GM23338 (cell line): Measurements from ENCODE around the gene MT1B.

Source experiments
- ZNF114 ChIP-seq: fragments of 250-450 bp; sonication (Bioruptor Pico); IDR thresholded peaks from 2 replicates; pipeline ENCODE4 v1.5.0; 2020; ENCODE audit warnings: mild to moderate bottlenecking, moderate library complexity
- TF ChIP-seq, protein P1 (sequence below), 2 experiments: fragments of 200-600 bp in 1 of 2; sonication (generic) in 1 of 2; conservative IDR thresholded peaks; 2 replicates each; pipeline versions ENCODE4 v1.5.1 to v1.6.1; 2016 to 2017; ENCODE audit warnings: antibody characterized with exemption in 2 of 2, low read depth in 2 of 2, mild to moderate bottlenecking in 2 of 2, moderate library complexity in 1 of 2

GRCh38 chr16:56636616-56637413 is 14.9 kb upstream of the MT1B start:
- TF ChIP-seq, protein P1, sequence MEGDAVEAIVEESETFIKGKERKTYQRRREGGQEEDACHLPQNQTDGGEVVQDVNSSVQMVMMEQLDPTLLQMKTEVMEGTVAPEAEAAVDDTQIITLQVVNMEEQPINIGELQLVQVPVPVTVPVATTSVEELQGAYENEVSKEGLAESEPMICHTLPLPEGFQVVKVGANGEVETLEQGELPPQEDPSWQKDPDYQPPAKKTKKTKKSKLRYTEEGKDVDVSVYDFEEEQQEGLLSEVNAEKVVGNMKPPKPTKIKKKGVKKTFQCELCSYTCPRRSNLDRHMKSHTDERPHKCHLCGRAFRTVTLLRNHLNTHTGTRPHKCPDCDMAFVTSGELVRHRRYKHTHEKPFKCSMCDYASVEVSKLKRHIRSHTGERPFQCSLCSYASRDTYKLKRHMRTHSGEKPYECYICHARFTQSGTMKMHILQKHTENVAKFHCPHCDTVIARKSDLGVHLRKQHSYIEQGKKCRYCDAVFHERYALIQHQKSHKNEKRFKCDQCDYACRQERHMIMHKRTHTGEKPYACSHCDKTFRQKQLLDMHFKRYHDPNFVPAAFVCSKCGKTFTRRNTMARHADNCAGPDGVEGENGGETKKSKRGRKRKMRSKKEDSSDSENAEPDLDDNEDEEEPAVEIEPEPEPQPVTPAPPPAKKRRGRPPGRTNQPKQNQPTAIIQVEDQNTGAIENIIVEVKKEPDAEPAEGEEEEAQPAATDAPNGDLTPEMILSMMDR (conservative IDR thresholded peaks at IDR 0.05; ENCODE audit: low read depth in 2 of 2), result no peak
- no peak for TF ChIP-seq ZNF114
